Panc1 (cell line): ENCODE data around the gene TUBB1. TPM values are rescaled to one million over a fixed set of nuclear protein-coding genes. Genes with fewer than 3 reads are reported as not detected.

Source experiments
- ATAC-seq: fragments of 200-7000 bp; cut with Tn5 transposase; 2 replicates; pipeline ENCODE4 v1.9.1; 2020; ENCODE audit warnings: mild to moderate bottlenecking, moderate library complexity
- BruUV-seq: library from RNA; stranded (reverse); fragments of 400-500 nt; replicated peaks from 2 replicates; lab custom pipeline; 2021; lab: Mats Ljungman, UMichigan
- CTCF ChIA-PET: fragments of 300-600 bp; sonication (Branson Sonifier 250); formaldehyde crosslinking; loops from one replicate; lab custom pipeline; 2022; ENCODE audit warnings: antibody characterized with exemption; lab: Charles Lee
- POLR2A ChIA-PET: fragments of 300-600 bp; sonication (Branson Sonifier 250); formaldehyde crosslinking; loops from one replicate; lab custom pipeline; 2022; ENCODE audit warnings: antibody characterized with exemption; lab: Charles Lee
- DNase-seq: peaks from one replicate; pipeline ENCODE4 v3.0.0-alpha.2; 2010; ENCODE audit warnings: low read depth, low spot score
- H3K27ac ChIP-seq: 2 replicates; pipeline ENCODE4 v1.5.1; 2011; ENCODE audit warnings: mild to moderate bottlenecking, low read length, inconsistent platforms
- H3K27me3 ChIP-seq: fragments of 200-500 bp; sonication (Bioruptor generic); 2 replicates; pipeline ENCODE4 v1.6.0; 2014; ENCODE audit warnings: low read length, inconsistent platforms; ENCODE audit not compliant: control insufficient read depth, insufficient read depth
- H3K36me3 ChIP-seq: fragments of 200-500 bp; sonication (Bioruptor generic); 2 replicates; pipeline ENCODE4 v1.5.1; 2014; ENCODE audit warnings: inconsistent platforms, mild to moderate bottlenecking, low read length, moderate library complexity; ENCODE audit not compliant: control insufficient read depth, insufficient read depth
- H3K4me1 ChIP-seq: 2 replicates; pipeline ENCODE4 v1.5.1; 2011; ENCODE audit warnings: inconsistent platforms, mild to moderate bottlenecking, low read length, moderate library complexity; ENCODE audit not compliant: control insufficient read depth, insufficient read depth
- H3K4me3 ChIP-seq, 2 experiments: 2 replicates each; pipeline ENCODE4 v1.5.1; 2011 to 2012; ENCODE audit warnings: low read depth in 2 of 2, low read length in 2 of 2, mild to moderate bottlenecking in 2 of 2, inconsistent platforms in 1 of 2, moderate library complexity in 1 of 2
- H3K9me3 ChIP-seq: fragments of 200-500 bp; sonication (Bioruptor generic); 2 replicates; pipeline ENCODE4 v1.5.1; 2014; ENCODE audit warnings: low read depth, mild to moderate bottlenecking, inconsistent platforms, low read length, moderate library complexity; ENCODE audit not compliant: control insufficient read depth, insufficient read depth
- POLR2AphosphoS5 ChIP-seq: IDR thresholded peaks from 2 replicates; pipeline ENCODE4 v1.6.1; 2012; ENCODE audit warnings: mild to moderate bottlenecking, low read depth, low read length, moderate library complexity
- SIN3A ChIP-seq: IDR thresholded peaks from 2 replicates; pipeline ENCODE4 v1.6.1; 2012; ENCODE audit warnings: low read depth, mild to moderate bottlenecking, low read length, moderate library complexity, borderline replicate concordance; ENCODE audit not compliant: insufficient read depth
- TCF7L2 ChIP-seq: IDR thresholded peaks from 2 replicates; pipeline ENCODE4 v1.6.1; 2011; ENCODE audit warnings: mild to moderate bottlenecking, low read depth, low read length, inconsistent platforms
- in situ Hi-C: cut with HindIII; loops from 2 replicates; pipeline ENCODE4 v1.10.0; 2016; ENCODE audit warnings: low sequenced_read_pairs, low pct_unique_long_range_greater_than_20kb
- intact Hi-C: fragments of 100-400 bp; cut with micrococcal nuclease; formaldehyde crosslinking; loops from one replicate; pipeline ENCODE4 v1.10.0; 2022; ENCODE audit not compliant: unreplicated experiment
- total RNA-seq: library from RNA; stranded (reverse); gene quantifications from one replicate; pipeline ENCODE4 v1.2.1, GENCODE V29; 2021; ENCODE audit not compliant: unreplicated experiment
- TF ChIP-seq, protein P1 (sequence below), 2 experiments: IDR thresholded peaks; 2 replicates each; pipeline ENCODE4 v1.6.1; 2011 to 2012; ENCODE audit warnings: low read depth in 2 of 2, control low read depth in 1 of 2, low read length in 1 of 2, mild to moderate bottlenecking in 1 of 2, moderate library complexity in 1 of 2; ENCODE audit not compliant: insufficient read depth in 1 of 2
- TF ChIP-seq, protein P2 (sequence below): fragments of 450-650 bp; IDR thresholded peaks from 2 replicates; pipeline ENCODE4 v1.5.1; 2017; ENCODE audit warnings: mild to moderate bottlenecking

The TUBB1 gene
- total RNA-seq, 1 experiment from 2014 or later: not detected

DNA sequence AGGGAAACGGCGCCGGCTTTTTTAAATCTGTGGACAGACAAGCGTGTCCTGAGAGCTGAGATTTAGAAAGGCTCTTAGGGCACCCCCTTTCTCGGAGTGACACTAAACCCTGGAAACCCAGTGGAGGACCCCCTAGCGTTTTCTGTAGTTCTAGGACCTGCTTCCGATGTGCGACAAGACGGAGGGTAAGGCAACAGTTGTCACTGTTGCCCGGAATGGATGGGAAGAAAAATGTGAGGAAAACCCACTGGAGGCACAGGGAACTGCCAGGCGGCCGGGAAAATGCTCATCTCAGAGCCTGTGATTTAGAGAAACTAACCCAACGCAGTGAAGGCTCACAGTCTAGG lies 13.5 kb downstream of the TUBB1 start:
- peaks cover 40% of the 10 kb centered on the region for H3K4me1 ChIP-seq
- H3K9me3 ChIP-seq: no peaks in the 10 kb centered on the region
- H3K27me3 ChIP-seq: no peaks in the 10 kb centered on the region
- ChIA-PET POLR2A (interaction anchor here (0.6 to 1.0 kb wide), 3 partner anchors 10 to 1781 kb away, joined by 4 to 8 read pairs (median 4); partner anchors contain the start of gene PRELID3B), CTCF (interaction anchor here (0.6 to 1.1 kb wide), 2 partner anchors 162 to 193 kb away, joined by 5 to 7 read pairs; no protein-coding TSS in a partner anchor)
- intact Hi-C loops (no loop called here), in situ Hi-C loops (no loop called here)
- peak overlapping the region; percentile 91 to 93 for H3K4me3 ChIP-seq
- peak; percentile 13; the same call in 1 of the 2 replicates for TF ChIP-seq SIN3A
- TF ChIP-seq, protein P1, sequence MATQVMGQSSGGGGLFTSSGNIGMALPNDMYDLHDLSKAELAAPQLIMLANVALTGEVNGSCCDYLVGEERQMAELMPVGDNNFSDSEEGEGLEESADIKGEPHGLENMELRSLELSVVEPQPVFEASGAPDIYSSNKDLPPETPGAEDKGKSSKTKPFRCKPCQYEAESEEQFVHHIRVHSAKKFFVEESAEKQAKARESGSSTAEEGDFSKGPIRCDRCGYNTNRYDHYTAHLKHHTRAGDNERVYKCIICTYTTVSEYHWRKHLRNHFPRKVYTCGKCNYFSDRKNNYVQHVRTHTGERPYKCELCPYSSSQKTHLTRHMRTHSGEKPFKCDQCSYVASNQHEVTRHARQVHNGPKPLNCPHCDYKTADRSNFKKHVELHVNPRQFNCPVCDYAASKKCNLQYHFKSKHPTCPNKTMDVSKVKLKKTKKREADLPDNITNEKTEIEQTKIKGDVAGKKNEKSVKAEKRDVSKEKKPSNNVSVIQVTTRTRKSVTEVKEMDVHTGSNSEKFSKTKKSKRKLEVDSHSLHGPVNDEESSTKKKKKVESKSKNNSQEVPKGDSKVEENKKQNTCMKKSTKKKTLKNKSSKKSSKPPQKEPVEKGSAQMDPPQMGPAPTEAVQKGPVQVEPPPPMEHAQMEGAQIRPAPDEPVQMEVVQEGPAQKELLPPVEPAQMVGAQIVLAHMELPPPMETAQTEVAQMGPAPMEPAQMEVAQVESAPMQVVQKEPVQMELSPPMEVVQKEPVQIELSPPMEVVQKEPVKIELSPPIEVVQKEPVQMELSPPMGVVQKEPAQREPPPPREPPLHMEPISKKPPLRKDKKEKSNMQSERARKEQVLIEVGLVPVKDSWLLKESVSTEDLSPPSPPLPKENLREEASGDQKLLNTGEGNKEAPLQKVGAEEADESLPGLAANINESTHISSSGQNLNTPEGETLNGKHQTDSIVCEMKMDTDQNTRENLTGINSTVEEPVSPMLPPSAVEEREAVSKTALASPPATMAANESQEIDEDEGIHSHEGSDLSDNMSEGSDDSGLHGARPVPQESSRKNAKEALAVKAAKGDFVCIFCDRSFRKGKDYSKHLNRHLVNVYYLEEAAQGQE (IDR thresholded peaks at IDR 0.05; ENCODE audit: insufficient read depth in 1 of 2, low read depth in 2 of 2, low read length in 1 of 2): peak in 1 of 2 experiments; percentile 33; a peak in 1 of 4 replicates
- TF ChIP-seq, protein P2, sequence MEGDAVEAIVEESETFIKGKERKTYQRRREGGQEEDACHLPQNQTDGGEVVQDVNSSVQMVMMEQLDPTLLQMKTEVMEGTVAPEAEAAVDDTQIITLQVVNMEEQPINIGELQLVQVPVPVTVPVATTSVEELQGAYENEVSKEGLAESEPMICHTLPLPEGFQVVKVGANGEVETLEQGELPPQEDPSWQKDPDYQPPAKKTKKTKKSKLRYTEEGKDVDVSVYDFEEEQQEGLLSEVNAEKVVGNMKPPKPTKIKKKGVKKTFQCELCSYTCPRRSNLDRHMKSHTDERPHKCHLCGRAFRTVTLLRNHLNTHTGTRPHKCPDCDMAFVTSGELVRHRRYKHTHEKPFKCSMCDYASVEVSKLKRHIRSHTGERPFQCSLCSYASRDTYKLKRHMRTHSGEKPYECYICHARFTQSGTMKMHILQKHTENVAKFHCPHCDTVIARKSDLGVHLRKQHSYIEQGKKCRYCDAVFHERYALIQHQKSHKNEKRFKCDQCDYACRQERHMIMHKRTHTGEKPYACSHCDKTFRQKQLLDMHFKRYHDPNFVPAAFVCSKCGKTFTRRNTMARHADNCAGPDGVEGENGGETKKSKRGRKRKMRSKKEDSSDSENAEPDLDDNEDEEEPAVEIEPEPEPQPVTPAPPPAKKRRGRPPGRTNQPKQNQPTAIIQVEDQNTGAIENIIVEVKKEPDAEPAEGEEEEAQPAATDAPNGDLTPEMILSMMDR: peak; percentile 11; the same call in 1 of the 2 replicates
- TF ChIP-seq POLR2AphosphoS5: no peak
- no peak for TF ChIP-seq TCF7L2
- peak; percentile 63 for ATAC-seq
- peak overlapping the region; percentile 90 for H3K27ac ChIP-seq
- TSS peak; percentile 96 for BruUV-seq
- H3K36me3 ChIP-seq: peaks cover 69% of the 10 kb centered on the region
- peak; percentile 24 for DNase-seq

DNA sequence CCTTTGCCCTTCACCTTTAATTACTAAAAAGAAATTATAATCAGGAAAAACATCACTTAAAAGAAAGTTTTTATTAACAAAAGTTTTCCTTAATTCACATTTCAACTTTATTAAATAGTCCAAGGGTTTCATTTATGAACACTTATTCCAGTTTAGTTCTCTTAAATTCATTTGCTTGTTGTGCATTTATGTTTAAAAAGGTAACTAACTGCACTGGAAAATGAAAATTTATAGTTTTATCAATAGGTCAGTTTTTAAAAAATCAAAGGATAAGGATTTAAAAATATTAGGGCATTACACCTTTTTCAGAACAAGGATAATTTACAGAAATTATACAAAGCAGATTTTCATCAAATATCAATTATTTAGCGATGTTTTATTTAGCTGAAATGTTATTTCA lies 13.9 kb downstream of the TUBB1 start:
- Histone ChIP-seq H3K4me3 (peak overlapping the region; percentile 91 to 93), H3K27ac (peak overlapping the region; percentile 90), H3K36me3 (peaks cover 69% of the 10 kb centered on the region), H3K4me1 (peaks cover 40% of the 10 kb centered on the region), H3K9me3 (no peaks in the 10 kb centered on the region), H3K27me3 (no peaks in the 10 kb centered on the region)
- TF ChIP-seq, protein P1 (IDR thresholded peaks at IDR 0.05; ENCODE audit: insufficient read depth in 1 of 2, low read depth in 2 of 2, low read length in 1 of 2): no peak
- CTCF ChIA-PET: no interaction called here
- POLR2A ChIA-PET: no interaction called here
- DNase-seq: no peak
- intact Hi-C loops (no loop called here), in situ Hi-C loops (no loop called here)
- BruUV-seq: no TSS peak
- no peak for ATAC-seq
